ENCODE results near the gene SDK1. TPM values are rescaled to one million over a fixed set of nuclear protein-coding genes. Genes with fewer than 3 reads are reported as not detected.

Gene SDK1
- total and polyA plus RNA-seq, 2 of the 8 experiments (the other 6 are each of a cell fraction or from before 2014, with no cell fraction given): 3.3 to 7.2 TPM

DNA sequence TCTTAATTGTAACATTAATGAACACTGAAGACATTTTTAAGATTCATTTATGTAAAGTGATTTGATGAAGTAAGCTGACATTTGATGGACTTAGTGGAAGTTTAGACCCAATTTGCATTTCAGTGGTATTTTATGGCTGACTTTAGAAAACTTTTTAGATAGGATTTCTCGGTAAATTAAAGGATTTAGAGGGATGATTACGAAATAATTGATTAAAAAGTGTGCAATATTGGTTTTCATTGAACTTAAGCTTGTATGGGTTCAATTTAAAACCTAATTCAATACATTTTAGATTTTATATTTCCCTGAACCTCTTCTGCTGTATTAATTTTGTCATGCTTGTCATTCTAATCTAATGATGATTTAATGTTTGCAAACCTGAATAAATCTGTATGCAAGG, 135.1 kb downstream of the SDK1 start:
- Histone ChIP-seq H3K23me2 (ENCODE audit: low read depth, low read length) (no peaks in the 10 kb centered on the region), H3K14ac (ENCODE audit: insufficient read length) (no peak overlapping the region), H3K27me3 (replicated peaks in 1 of 4; ENCODE audit: control insufficient read depth in 3 of 4, extremely low read depth in 1 of 4, insufficient read depth in 3 of 4, low read length in 3 of 4) (no peaks in the 10 kb centered on the region), H3K9ac (replicated peaks in 1 of 4; ENCODE audit: extremely low read depth in 1 of 4, low read depth in 3 of 4, low read length in 3 of 4) (no peak overlapping the region), H2BK120ac (replicated peaks; ENCODE audit: low read depth, low read length) (no peak overlapping the region), H3K56ac (replicated peaks; ENCODE audit: insufficient read length, low read depth, low read length) (no peak overlapping the region), H3K23ac (ENCODE audit: insufficient read length) (no peak overlapping the region), H2AFZ (ENCODE audit: low read length) (no peak overlapping the region), H3K4me1 (replicated peaks in 1 of 4; ENCODE audit: control insufficient read depth in 3 of 4, insufficient read depth in 4 of 4, low read length in 3 of 4) (no peaks in the 10 kb centered on the region), H4K20me1 (replicated peaks in 1 of 2; ENCODE audit: control insufficient read depth in 1 of 2, insufficient read depth in 2 of 2, low read length in 2 of 2) (peaks cover 0 to 1% of the 10 kb centered on the region in 2 experiments), H2BK5ac (ENCODE audit: low read depth, low read length) (no peak overlapping the region), H3K4ac (replicated peaks; ENCODE audit: insufficient read length, low read depth, low read length) (no peak overlapping the region), H4K91ac (replicated peaks; ENCODE audit: insufficient read length, low read length) (no peak overlapping the region), H2BK15ac (ENCODE audit: low read length) (no peak overlapping the region), H3K4me3 (ENCODE audit: extremely low read depth in 1 of 4, insufficient read depth in 2 of 4, low read depth in 3 of 4, low read length in 4 of 4) (no peak overlapping the region), H4K5ac (ENCODE audit: insufficient read length, low read depth, low read length) (no peak overlapping the region), H3K4me2 (ENCODE audit: insufficient read depth in 1 of 2, low read depth in 2 of 2, low read length in 2 of 2) (no peak overlapping the region), H3K36me3 (ENCODE audit: control insufficient read depth in 2 of 4, insufficient read depth in 4 of 4, low read length in 3 of 4) (no peaks in the 10 kb centered on the region), H3K79me2 (ENCODE audit: control insufficient read depth in 1 of 2, insufficient read depth in 2 of 2, low read length in 2 of 2) (no peaks in the 10 kb centered on the region), H3K79me1 (ENCODE audit: low read depth, low read length) (no peaks in the 10 kb centered on the region), H2AK5ac (ENCODE audit: low read depth, low read length) (no peak overlapping the region), H3K27ac (ENCODE audit: low read depth, low read length) (no peak overlapping the region), H3K18ac (ENCODE audit: extremely low read depth, low read length) (no peak overlapping the region), H3K9me3 (ENCODE audit: insufficient read depth in 2 of 2, low read depth in 1 of 2, low read length in 1 of 2) (no peaks in the 10 kb centered on the region), H2BK20ac (ENCODE audit: low read length) (no peak overlapping the region), H4K8ac (ENCODE audit: extremely low read depth, insufficient read depth, low read length) (no peak overlapping the region), H2BK12ac (ENCODE audit: low read depth, low read length) (no peak overlapping the region)
- WGBS, 2 experiments (ENCODE audit: extremely low coverage in 1 of 2, insufficient coverage in 1 of 2, insufficient read length in 1 of 2, insufficient replicate concordance in 2 of 2, low coverage in 1 of 2, low lambda C conversion rate in 2 of 2, missing lambda C conversion rate in 1 of 2): 92 to 100% methylated on average over 2 of the region's 2 CpGs
- POLR2A ChIA-PET (ENCODE audit: partially characterized antibody): no interaction called here
- no peak for TF ChIP-seq HDAC6 (IDR thresholded peaks at IDR 0.05; ENCODE audit: low read depth, low read length)
- no peak for TF ChIP-seq CHD1 (IDR thresholded peaks at IDR 0.05; ENCODE audit: low read depth, low read length)
- TF ChIP-seq, protein P1, sequence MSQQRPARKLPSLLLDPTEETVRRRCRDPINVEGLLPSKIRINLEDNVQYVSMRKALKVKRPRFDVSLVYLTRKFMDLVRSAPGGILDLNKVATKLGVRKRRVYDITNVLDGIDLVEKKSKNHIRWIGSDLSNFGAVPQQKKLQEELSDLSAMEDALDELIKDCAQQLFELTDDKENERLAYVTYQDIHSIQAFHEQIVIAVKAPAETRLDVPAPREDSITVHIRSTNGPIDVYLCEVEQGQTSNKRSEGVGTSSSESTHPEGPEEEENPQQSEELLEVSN (IDR thresholded peaks at IDR 0.05): no peak
- CTCF ChIA-PET (ENCODE audit: partially characterized antibody): interaction anchor here (0.7 kb wide), 1 partner anchor 46 kb away, joined by 4 read pairs; no protein-coding TSS in a partner anchor
- DNase-seq (ENCODE audit: low read depth in 1 of 2, low spot score in 2 of 2): no peak
- FAIRE-seq: no peak
